K562 (cell line): ENCODE results near the gene SFXN5. TPM values are rescaled to one million over a fixed set of nuclear protein-coding genes. Genes with fewer than 3 reads are reported as not detected.

Experiments
- ATAC-seq: fragments of 200-7000 bp; cut with Tn5 transposase; 3 replicates; pipeline ENCODE4 v1.9.1; 2020; ENCODE audit warnings: moderate library complexity
- BruUV-seq: library from RNA; stranded (reverse); fragments of 400-500 nt; replicated peaks from 2 replicates; lab custom pipeline; 2021; lab: Mats Ljungman, UMichigan
- CTCF ChIA-PET: fragments of 300-600 bp; formaldehyde crosslinking; extraction: SDS; loops from one replicate; lab custom pipeline; 2021; ENCODE audit warnings: low intra/inter-chr PET ratio; lab: Yijun Ruan, JAX
- POLR2A ChIA-PET: fragments of 300-600, 350-650 bp; sonication (Branson Sonifier 250); formaldehyde crosslinking; extraction: SDS; loops from one replicate; lab custom pipeline; 2021; ENCODE audit warnings: antibody characterized with exemption, inconsistent platforms; lab: Yijun Ruan, JAX
- DNase-seq, 4 experiments: peaks; one replicate each; pipeline versions ENCODE4 v3.0.0 to v3.0.0-alpha.2; 2011 to 2018; ENCODE audit warnings: low spot score in 3 of 4, mixed read lengths in 3 of 4; ENCODE audit errors: extremely low read depth in 1 of 4
- FAIRE-seq: peaks from 2 replicates; lab custom pipeline; 2011; peaks lifted over from hg19 to GRCh38; lab: Jason Lieb, UNC
- H2AFZ ChIP-seq: 2 replicates; pipeline ENCODE4 v1.6.0; 2011; ENCODE audit warnings: low read depth, low read length, control low read depth, inconsistent platforms
- H3K27ac ChIP-seq: fragments of 200-600 bp; 3 replicates; pipeline ENCODE4 v1.8.0; 2011; ENCODE audit warnings: low read depth, mild to moderate bottlenecking, control low read depth, inconsistent platforms, low read length, moderate library complexity, mixed read lengths; ENCODE audit errors: extremely low read depth
- H3K27me3 ChIP-seq, 2 experiments: fragments of 300-600 bp in 1 of 2; 2 replicates in 1 of 2; 3 replicates in 1 of 2; pipeline versions ENCODE4 v1.6.0 to v1.8.0; 2011; ENCODE audit warnings: inconsistent platforms in 2 of 2, low read length in 2 of 2, mild to moderate bottlenecking in 1 of 2, mixed read lengths in 1 of 2, moderate library complexity in 1 of 2; ENCODE audit not compliant: control insufficient read depth in 2 of 2, insufficient read depth in 2 of 2
- H3K36me3 ChIP-seq: fragments of 300-600 bp; 3 replicates; pipeline ENCODE4 v1.8.0; 2011; ENCODE audit warnings: mild to moderate bottlenecking, low read length, inconsistent platforms; ENCODE audit not compliant: control insufficient read depth, insufficient read depth
- H3K4me1 ChIP-seq, 2 experiments: fragments of 200-600 bp in 1 of 2; replicated peaks in 1 of 2; 2 replicates in 1 of 2; 3 replicates in 1 of 2; pipeline versions ENCODE4 v1.5.1 to v1.8.0; 2011; ENCODE audit warnings: inconsistent platforms in 2 of 2, low read length in 2 of 2, mild to moderate bottlenecking in 1 of 2, mixed read lengths in 1 of 2, moderate library complexity in 1 of 2; ENCODE audit not compliant: control insufficient read depth in 2 of 2, insufficient read depth in 2 of 2
- H3K4me2 ChIP-seq: 2 replicates; pipeline ENCODE4 v1.6.1; 2011; ENCODE audit warnings: low read length, control low read depth, inconsistent platforms, mixed read lengths; ENCODE audit not compliant: insufficient read depth
- H3K4me3 ChIP-seq: fragments of 200-600 bp; sonication (generic), shearing (Covaris generic); 2 replicates; pipeline ENCODE4 v1.5.1; 2016; ENCODE audit warnings: control low read depth, inconsistent platforms
- H3K79me2 ChIP-seq: fragments of 200-600 bp; 3 replicates; pipeline ENCODE4 v1.8.0; 2011; ENCODE audit warnings: low read length, inconsistent platforms; ENCODE audit not compliant: control insufficient read depth, insufficient read depth
- H3K9ac ChIP-seq, 2 experiments: 2 replicates each; pipeline versions ENCODE4 v1.6.0 to v1.6.1; 2011; ENCODE audit warnings: low read depth in 2 of 2, low read length in 2 of 2, control low read depth in 1 of 2, inconsistent platforms in 1 of 2, mild to moderate bottlenecking in 1 of 2, mixed read lengths in 1 of 2; ENCODE audit not compliant: insufficient read depth in 1 of 2
- H3K9me1 ChIP-seq: one replicate; pipeline ENCODE4 v1.6.0; 2011; ENCODE audit warnings: inconsistent platforms, mild to moderate bottlenecking, low read length, moderate library complexity; ENCODE audit not compliant: control insufficient read depth, insufficient read depth
- H3K9me3 ChIP-seq: replicated peaks from 2 replicates; pipeline ENCODE4 v1.5.1; 2011; ENCODE audit warnings: low read depth, low read length, inconsistent platforms; ENCODE audit not compliant: control insufficient read depth, insufficient read depth
- H4K20me1 ChIP-seq: replicated peaks from 2 replicates; pipeline ENCODE4 v1.6.1; 2011; ENCODE audit warnings: low read length, inconsistent platforms, mixed read lengths; ENCODE audit not compliant: control insufficient read depth, insufficient read depth
- ETV6 ChIP-seq, 3 experiments: fragments of 150-350 bp in 1 of 3; sonication (generic) in 1 of 3; formaldehyde crosslinking in 1 of 3; IDR thresholded peaks; 2 replicates each; pipeline versions ENCODE4 v1.6.1 to v1.8.0; 2014 to 2022; ENCODE audit warnings: borderline replicate concordance in 2 of 3, low read depth in 2 of 3, antibody characterized with exemption in 1 of 3, low read length in 1 of 3, mild to moderate bottlenecking in 1 of 3, missing genetic modification reagents in 1 of 3
- FOS ChIP-seq: IDR thresholded peaks from 3 replicates; pipeline ENCODE4 v1.6.1; 2011; ENCODE audit not compliant: insufficient read length; ENCODE audit errors: extremely low read depth
- HDAC1 ChIP-seq, 2 experiments: fragments of 450-650 bp; IDR thresholded peaks; 2 replicates each; pipeline ENCODE4 v1.6.1; 2016 to 2017; ENCODE audit warnings: inconsistent platforms in 1 of 2, mild to moderate bottlenecking in 1 of 2, moderate library complexity in 1 of 2
- MXI1 ChIP-seq: IDR thresholded peaks from 2 replicates; pipeline ENCODE4 v1.6.1; 2011; ENCODE audit warnings: low read depth, mild to moderate bottlenecking, improper control_type of control experiment, low read length
- MYBL2 ChIP-seq, 2 experiments: fragments of 450-650 bp in 1 of 2; sonication (generic) in 1 of 2; formaldehyde crosslinking in 1 of 2; IDR thresholded peaks; 2 replicates each; pipeline versions ENCODE4 v1.6.1 to v1.8.1; 2017 to 2022; ENCODE audit warnings: borderline replicate concordance in 1 of 2, inconsistent platforms in 1 of 2, low read depth in 1 of 2, mild to moderate bottlenecking in 1 of 2, missing genetic modification reagents in 1 of 2, moderate library complexity in 1 of 2
- PHB2 ChIP-seq: fragments of 450-650 bp; IDR thresholded peaks from 2 replicates; pipeline ENCODE4 v1.6.1; 2017; ENCODE audit warnings: low read depth
- ZNF584 ChIP-seq: fragments of 200-800 bp; sonication (Bioruptor generic); IDR thresholded peaks from 2 replicates; pipeline ENCODE4 v1.6.1; 2016; ENCODE audit warnings: low read depth, mild to moderate bottlenecking, missing genetic modification characterization, missing compliant biosample characterization
- ZNF699 ChIP-seq: fragments of 250-450 bp; sonication (Bioruptor Pico); IDR thresholded peaks from 2 replicates; pipeline ENCODE4 v1.8.0; 2021; ENCODE audit warnings: mild to moderate bottlenecking, moderate library complexity; ENCODE audit not compliant: insufficient replicate concordance
- WGBS: fragments of 100-300 bp; shearing (Covaris generic); methylation state at CpG from one replicate; pipeline ENCODE4 v1.1.6; 2016; ENCODE audit warnings: low coverage, mixed read lengths; ENCODE audit not compliant: insufficient coverage; ENCODE audit errors: missing lambda C conversion rate; 5-methylcytosine and 5-hydroxymethylcytosine counted together
- in situ Hi-C: fragments of 300-500 bp; cut with MboI; formaldehyde crosslinking; loops from 4 replicates; pipeline ENCODE4 v1.15.0; 2018; ENCODE audit warnings: inconsistent platforms, mixed read lengths
- intact Hi-C: fragments of 100-400 bp; cut with micrococcal nuclease; formaldehyde crosslinking; loops from 2 replicates; pipeline ENCODE4 v1.14.2; 2022
- polyA plus RNA-seq, 8 experiments: library from polyadenylated mRNA; depleted of rRNA in 4 of 8; stranded (reverse) in 5 of 8; unstranded in 3 of 8; fragments of >200 nt; fragmentation: Nextera tagmentation in 2 of 8; fragmentation: Illumina TruSeq in 1 of 8; extraction: Ambion mirVana in 2 of 8; extraction: Trizol in 1 of 8; gene quantifications; 2 replicates each; pipeline versions ENCODE4 v1.2.1 to v1.2.3, GENCODE V29; 2011 to 2014; ENCODE audit warnings: inconsistent platforms in 1 of 8, missing spikeins in 1 of 8
- total RNA-seq, 7 experiments: library from RNA; depleted of rRNA in 6 of 7; stranded (reverse); fragments of >200 nt in 6 of 7; fragmentation: Illumina TruSeq in 2 of 7; extraction: Trizol in 2 of 7; gene quantifications; 2 replicates each; pipeline versions ENCODE4 v1.2.1 to v1.2.3, GENCODE V29; 2011 to 2021; ENCODE audit warnings: low replicate concordance in 1 of 7
- TF ChIP-seq, protein P1 (sequence below): fragments of 200-800 bp; sonication (Bioruptor generic); IDR thresholded peaks from 2 replicates; pipeline ENCODE4 v1.6.1; 2016; ENCODE audit warnings: missing genetic modification characterization, missing compliant biosample characterization
- TF ChIP-seq, protein P2 (sequence below): fragments of 450-650 bp; conservative IDR thresholded peaks from 2 replicates; pipeline ENCODE4 v1.6.1; 2016; ENCODE audit warnings: missing genetic modification characterization, low read depth, mild to moderate bottlenecking, missing compliant biosample characterization, moderate library complexity

SFXN5 gene
- total and polyA plus RNA-seq, 9 of the 15 experiments (the other 6 are each of a cell fraction or from before 2014, with no cell fraction given), result 8.3 to 22.6 (median 16.0) TPM

DNA sequence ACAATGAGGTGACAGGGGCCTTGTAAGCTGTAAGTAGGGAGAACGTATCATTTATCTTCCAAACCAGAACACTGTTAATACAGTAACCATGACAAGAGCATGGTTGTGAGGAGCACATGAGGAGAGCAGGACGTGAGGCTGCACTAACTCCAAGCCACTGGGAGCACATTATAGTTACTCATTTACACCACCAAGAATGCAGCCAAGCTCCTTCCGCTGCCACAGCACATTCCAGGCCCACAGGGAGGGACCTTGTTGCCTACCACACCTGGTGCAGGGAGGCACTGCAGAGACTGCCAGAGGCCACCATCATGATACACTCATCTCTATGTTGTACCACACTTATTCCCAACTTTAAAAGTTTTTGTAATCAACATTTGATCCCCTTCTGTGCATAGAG lies 13.5 kb upstream of the SFXN5 start (continued):
- TF ChIP-seq HDAC1 (IDR thresholded peaks at IDR 0.05), result no peak
- TF ChIP-seq, all 486 proteins: peak for 0

DNA sequence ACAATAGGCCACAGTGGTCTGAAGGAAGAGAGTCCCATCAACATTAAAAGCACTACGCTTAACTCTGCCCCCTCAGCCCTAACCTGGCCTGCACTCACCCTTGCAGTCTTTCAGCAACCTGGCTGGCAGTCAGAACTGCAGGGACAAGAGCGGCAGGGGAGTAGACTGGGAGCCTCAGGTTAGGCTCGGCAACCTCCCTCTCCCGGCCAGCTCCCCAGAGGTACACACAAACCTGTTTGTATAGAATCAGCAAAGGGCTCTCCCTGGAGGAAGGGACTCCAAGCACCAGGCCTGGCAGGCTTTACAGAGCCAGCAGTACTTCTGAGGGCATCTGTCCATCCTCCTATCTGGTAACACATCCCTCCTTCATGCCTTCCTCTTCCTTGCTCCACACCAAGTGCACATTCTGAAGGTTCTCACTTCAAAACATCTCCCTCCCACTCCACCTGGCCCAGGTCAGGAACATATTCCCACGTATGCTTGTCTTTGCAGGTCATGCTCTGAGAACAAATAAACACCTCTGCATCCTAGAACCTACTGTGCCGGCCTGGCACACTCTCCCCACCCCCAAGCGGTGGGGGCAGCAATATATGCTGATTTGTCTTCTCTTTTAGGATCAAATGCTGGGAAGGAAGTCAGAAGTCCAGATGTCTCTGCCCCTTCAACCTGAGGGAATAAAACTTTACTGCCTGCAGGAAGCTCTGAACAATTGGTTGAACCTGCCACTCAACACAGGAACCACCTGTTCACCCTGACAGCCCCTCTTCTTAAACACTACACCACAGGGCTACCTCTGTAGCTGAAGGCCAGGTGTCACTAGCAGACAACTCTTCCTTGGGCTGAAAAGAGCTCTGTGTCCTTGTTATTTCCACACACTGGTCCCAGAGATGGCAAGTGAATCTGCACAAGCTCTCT lies 12.6 kb upstream of the SFXN5 start:
- Histone ChIP-seq H3K4me3 (no peak overlapping the region), H3K9me3 (no peaks in the 10 kb centered on the region), H4K20me1 (peaks cover 37% of the 10 kb centered on the region; the same call in 1 of the 2 replicates), H3K36me3 (peaks cover 6% of the 10 kb centered on the region; the same call in 1 of the 3 replicates), H3K27ac (no peak overlapping the region), H3K27me3 (no peaks in the 10 kb centered on the region), H3K4me1 (peaks cover 0 to 21% of the 10 kb centered on the region in 2 experiments; a peak in 4 of 5 replicates), H2AFZ (no peak overlapping the region), H3K79me2 (no peaks in the 10 kb centered on the region), H3K9me1 (no peaks in the 10 kb centered on the region), H3K9ac (no peak overlapping the region), H3K4me2 (no peak overlapping the region)
- CTCF ChIA-PET, result interaction anchor here (0.6 to 2.1 kb wide), 4 partner anchors 72 to 128 kb away, joined by 3 to 15 read pairs (median 10); no protein-coding TSS in a partner anchor
- POLR2A ChIA-PET, result interaction anchor here (0.6 to 1.0 kb wide), 4 partner anchors 9 to 169 kb away, joined by 3 to 5 read pairs (median 3); no protein-coding TSS in a partner anchor
- intact Hi-C loops (no loop called here), in situ Hi-C loops (no loop called here)
- ATAC-seq (no peak), DNase-seq (no peak), FAIRE-seq (no peak)
- BruUV-seq, result no TSS peak
- WGBS, result 46% methylated on average over 7 of the region's 7 CpGs
- TF ChIP-seq PHB2 (no peak), ZNF699 (CRISPR knock-in tag) (no peak), MYBL2 (IDR thresholded peaks at IDR 0.05; ENCODE audit: low read depth) (no peak), MYBL2 (CRISPR knock-in tag; IDR thresholded peaks at IDR 0.05; ENCODE audit: borderline replicate concordance) (no peak), ETV6 (IDR thresholded peaks at IDR 0.05; ENCODE audit: borderline replicate concordance in 1 of 2, low read depth in 2 of 2, low read length in 1 of 2) (no peak), ETV6 (CRISPR knock-in tag; IDR thresholded peaks at IDR 0.05; ENCODE audit: borderline replicate concordance) (no peak), FOS (no peak), MXI1 (no peak), ZNF584 (CRISPR knock-in tag) (no peak)
- TF ChIP-seq, protein P1, sequence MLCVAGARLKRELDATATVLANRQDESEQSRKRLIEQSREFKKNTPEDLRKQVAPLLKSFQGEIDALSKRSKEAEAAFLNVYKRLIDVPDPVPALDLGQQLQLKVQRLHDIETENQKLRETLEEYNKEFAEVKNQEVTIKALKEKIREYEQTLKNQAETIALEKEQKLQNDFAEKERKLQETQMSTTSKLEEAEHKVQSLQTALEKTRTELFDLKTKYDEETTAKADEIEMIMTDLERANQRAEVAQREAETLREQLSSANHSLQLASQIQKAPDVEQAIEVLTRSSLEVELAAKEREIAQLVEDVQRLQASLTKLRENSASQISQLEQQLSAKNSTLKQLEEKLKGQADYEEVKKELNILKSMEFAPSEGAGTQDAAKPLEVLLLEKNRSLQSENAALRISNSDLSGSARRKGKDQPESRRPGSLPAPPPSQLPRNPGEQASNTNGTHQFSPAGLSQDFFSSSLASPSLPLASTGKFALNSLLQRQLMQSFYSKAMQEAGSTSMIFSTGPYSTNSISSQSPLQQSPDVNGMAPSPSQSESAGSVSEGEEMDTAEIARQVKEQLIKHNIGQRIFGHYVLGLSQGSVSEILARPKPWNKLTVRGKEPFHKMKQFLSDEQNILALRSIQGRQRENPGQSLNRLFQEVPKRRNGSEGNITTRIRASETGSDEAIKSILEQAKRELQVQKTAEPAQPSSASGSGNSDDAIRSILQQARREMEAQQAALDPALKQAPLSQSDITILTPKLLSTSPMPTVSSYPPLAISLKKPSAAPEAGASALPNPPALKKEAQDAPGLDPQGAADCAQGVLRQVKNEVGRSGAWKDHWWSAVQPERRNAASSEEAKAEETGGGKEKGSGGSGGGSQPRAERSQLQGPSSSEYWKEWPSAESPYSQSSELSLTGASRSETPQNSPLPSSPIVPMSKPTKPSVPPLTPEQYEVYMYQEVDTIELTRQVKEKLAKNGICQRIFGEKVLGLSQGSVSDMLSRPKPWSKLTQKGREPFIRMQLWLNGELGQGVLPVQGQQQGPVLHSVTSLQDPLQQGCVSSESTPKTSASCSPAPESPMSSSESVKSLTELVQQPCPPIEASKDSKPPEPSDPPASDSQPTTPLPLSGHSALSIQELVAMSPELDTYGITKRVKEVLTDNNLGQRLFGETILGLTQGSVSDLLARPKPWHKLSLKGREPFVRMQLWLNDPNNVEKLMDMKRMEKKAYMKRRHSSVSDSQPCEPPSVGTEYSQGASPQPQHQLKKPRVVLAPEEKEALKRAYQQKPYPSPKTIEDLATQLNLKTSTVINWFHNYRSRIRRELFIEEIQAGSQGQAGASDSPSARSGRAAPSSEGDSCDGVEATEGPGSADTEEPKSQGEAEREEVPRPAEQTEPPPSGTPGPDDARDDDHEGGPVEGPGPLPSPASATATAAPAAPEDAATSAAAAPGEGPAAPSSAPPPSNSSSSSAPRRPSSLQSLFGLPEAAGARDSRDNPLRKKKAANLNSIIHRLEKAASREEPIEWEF (CRISPR knock-in tag), result no peak
- TF ChIP-seq, protein P2, sequence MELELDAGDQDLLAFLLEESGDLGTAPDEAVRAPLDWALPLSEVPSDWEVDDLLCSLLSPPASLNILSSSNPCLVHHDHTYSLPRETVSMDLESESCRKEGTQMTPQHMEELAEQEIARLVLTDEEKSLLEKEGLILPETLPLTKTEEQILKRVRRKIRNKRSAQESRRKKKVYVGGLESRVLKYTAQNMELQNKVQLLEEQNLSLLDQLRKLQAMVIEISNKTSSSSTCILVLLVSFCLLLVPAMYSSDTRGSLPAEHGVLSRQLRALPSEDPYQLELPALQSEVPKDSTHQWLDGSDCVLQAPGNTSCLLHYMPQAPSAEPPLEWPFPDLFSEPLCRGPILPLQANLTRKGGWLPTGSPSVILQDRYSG (tag), result no peak
